HL-60 (cell line): Measurements from ENCODE around the gene EDEM1.

Source experiments
- DNase-seq, 2 experiments: peaks; one replicate each; pipeline ENCODE4 v3.0.0-alpha.2; 2010 to 2020; ENCODE audit warnings: low read depth in 1 of 2, low spot score in 1 of 2
- H3K27ac ChIP-seq: fragments of 250-450 bp; sonication (Bioruptor Pico); replicated peaks from 2 replicates; pipeline ENCODE4 v1.5.1; 2020; ENCODE audit warnings: mild to moderate bottlenecking, moderate library complexity
- H3K27me3 ChIP-seq: fragments of 250-450 bp; sonication (Bioruptor Pico); 2 replicates; pipeline ENCODE4 v1.5.1; 2021; ENCODE audit warnings: mild to moderate bottlenecking, moderate library complexity; ENCODE audit not compliant: insufficient read depth, poor library complexity, severe bottlenecking
- H3K4me3 ChIP-seq: replicated peaks from 2 replicates; pipeline ENCODE4 v1.5.1; 2011; ENCODE audit warnings: mild to moderate bottlenecking, control low read depth, low read length; ENCODE audit not compliant: insufficient read depth
- CTCF ChIP-seq: IDR thresholded peaks from one replicate; pipeline ENCODE4 v1.5.1; 2011; ENCODE audit warnings: low read length, control low read depth, inconsistent platforms; ENCODE audit not compliant: insufficient read depth
- GABPA ChIP-seq: IDR thresholded peaks from 2 replicates; pipeline ENCODE4 v1.6.1; 2012; ENCODE audit warnings: low read depth
- POLR2AphosphoS5 ChIP-seq: IDR thresholded peaks from 2 replicates; pipeline ENCODE4 v1.6.1; 2012; ENCODE audit warnings: low read depth
- REST ChIP-seq: IDR thresholded peaks from 2 replicates; pipeline ENCODE4 v1.6.1; 2012; ENCODE audit warnings: low read depth; ENCODE audit not compliant: insufficient replicate concordance
- SPI1 ChIP-seq: IDR thresholded peaks from 2 replicates; pipeline ENCODE4 v1.6.1; 2012; ENCODE audit warnings: low read depth, mild to moderate bottlenecking, borderline replicate concordance

The EDEM1 gene

DNA sequence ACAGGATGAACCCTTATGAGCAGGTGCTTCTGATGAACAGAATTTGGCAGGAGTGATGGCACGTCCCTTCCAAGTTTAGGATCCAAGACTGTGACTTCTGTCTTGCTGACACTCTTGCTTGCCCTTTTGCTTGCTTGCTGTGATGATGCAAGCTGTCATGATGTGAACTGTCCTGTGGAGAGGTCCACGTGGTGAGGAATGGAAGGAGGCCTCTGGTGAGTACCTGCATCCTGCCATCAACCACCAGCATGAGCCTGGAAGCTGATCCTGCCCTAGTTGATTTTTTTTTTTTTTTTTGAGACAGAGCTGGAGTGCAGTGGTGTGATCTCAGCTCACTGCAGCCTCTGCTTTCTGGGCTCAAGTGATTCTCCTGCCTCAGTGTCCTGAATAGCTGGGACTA lies 45.5 kb downstream of the EDEM1 start:
- no peak overlapping the region for H3K4me3 ChIP-seq
- DNase-seq, result no peak
- H3K27ac ChIP-seq, result no peak overlapping the region
- no peaks in the 10 kb centered on the region for H3K27me3 ChIP-seq
- TF ChIP-seq POLR2AphosphoS5, result no peak
- no peak for TF ChIP-seq REST
- TF ChIP-seq SPI1, result no peak
- TF ChIP-seq CTCF, result no peak
- TF ChIP-seq GABPA, result no peak

DNA sequence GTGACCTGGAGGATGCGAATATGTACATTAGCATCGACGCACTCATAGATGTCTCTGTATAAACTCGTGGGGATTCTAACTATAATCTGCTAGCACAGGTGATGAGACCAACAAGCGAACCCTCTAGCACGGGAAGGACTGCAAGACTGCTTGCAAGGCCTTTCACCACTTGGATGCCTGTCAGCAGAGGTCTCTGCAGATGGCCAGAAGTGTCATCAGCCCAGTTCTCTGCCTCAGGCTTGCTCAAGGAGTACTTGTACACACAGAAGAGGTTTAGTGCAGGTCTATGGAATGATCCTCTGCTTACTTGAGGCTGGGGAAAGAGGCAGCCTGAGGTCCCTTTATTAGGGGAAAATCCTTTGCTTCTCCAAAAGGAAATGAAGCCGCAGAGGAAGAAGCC lies 48.1 kb downstream of the EDEM1 start:
- no peak for DNase-seq
- Histone ChIP-seq H3K4me3 (no peak overlapping the region), H3K27ac (no peak overlapping the region), H3K27me3 (no peaks in the 10 kb centered on the region)
- TF ChIP-seq REST, result no peak
- TF ChIP-seq GABPA, result no peak

DNA sequence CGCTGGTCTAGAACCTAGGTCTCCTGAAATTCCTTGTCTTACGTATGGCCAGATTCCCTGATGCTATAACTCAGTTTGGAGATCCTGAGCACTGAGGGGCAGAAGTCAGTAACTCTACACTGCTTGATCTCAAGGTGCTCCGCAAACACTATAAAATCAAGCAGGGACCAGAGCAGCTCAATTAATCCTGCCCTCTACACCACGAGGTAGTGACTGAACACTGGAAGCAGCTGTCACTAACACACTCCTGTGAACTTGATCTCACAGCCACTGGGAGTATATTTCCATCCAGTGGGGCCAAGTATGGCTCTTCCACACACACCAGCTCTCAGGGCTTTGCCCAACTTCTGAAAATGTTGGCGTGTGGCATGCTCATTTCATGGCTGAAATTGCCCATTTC lies 51.0 kb downstream of the EDEM1 start:
- DNase-seq, result no peak
- H3K27ac ChIP-seq, result no peak overlapping the region
- no peak overlapping the region for H3K4me3 ChIP-seq
- no peak for TF ChIP-seq POLR2AphosphoS5
- TF ChIP-seq SPI1, result no peak
- no peak for TF ChIP-seq CTCF
- H3K27me3 ChIP-seq, result no peaks in the 10 kb centered on the region

GRCh38 chr3:5239602-5240001 lies 52.1 kb downstream of the EDEM1 start:
- TF ChIP-seq POLR2AphosphoS5 (no peak), SPI1 (no peak), REST (no peak), GABPA (no peak), CTCF (no peak)
- H3K27me3 ChIP-seq, result no peaks in the 10 kb centered on the region
- H3K27ac ChIP-seq, result no peak overlapping the region
- no peak for DNase-seq
- no peak overlapping the region for H3K4me3 ChIP-seq
